NCI-H1048 (cell line): Measurements from ENCODE around the gene CBL.

Experiments
- DNase-seq: peaks from one replicate; lab custom pipeline; 2025; lab: John Stamatoyannopoulos, UW

CBL gene

GRCh38 chr11:119310682-119311052, 104.5 kb downstream of the CBL start:
- no peak for DNase-seq

- DNase-seq, result no peak
These were observed 108.6 kb downstream of the CBL start for GRCh38 chr11:119314726-119315125.

- no peak for DNase-seq
These were observed 109.2 kb downstream of the CBL start for GRCh38 chr11:119315131-119316015.

- DNase-seq, result no peak
These were observed 110.0 kb downstream of the CBL start for GRCh38 chr11:119316016-119316728.

DNA sequence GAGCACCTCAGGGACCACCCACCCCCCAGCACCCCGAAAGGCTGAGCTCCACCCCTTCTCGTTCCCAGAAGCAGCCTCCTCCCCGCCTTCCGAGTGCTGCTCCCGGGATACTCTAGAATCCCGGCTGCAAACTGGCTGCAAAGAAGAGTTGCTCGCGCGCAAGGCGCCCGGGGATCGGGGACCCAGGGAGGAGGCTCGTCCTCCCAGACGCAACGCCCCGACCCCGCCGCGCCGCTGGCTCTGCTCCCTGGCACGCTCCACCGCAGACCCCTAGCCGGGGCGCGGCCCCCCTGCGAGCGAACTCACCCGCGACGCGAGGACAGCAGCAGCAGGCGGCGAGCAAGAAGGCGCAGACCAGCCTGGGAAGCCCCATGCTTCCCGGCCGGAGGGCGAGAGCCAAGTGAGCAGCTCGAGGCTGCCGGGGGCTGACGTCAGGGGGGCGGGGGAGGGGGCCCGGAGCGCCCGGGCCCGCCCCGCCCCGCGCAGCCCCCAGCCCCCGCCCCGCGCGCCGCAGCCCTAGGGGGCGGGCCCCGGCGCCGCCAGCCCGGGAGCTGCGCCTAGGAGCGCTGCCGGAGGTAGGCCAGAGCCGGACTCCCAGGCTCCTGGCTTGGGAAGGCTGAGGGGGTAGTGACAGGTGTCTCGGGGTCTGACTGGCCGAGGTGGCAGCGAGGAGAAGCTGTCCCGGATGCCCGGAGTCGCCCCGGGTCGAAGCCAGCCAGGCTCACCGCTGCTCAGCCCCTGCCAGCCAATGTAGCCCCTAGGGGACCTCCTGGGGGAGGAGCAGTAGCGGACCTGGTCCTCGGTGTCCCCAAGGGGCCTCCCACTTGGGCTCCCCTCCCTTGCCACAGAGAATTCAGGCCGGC, 110.8 kb downstream of the CBL start, which contains the start of gene MCAM:
MCAM (minus strand) TSS at position 402 of the 863 bp plus-strand sequence; CDS start at position 373, 29 bp downstream.
- DNase-seq, result no peak

DNA sequence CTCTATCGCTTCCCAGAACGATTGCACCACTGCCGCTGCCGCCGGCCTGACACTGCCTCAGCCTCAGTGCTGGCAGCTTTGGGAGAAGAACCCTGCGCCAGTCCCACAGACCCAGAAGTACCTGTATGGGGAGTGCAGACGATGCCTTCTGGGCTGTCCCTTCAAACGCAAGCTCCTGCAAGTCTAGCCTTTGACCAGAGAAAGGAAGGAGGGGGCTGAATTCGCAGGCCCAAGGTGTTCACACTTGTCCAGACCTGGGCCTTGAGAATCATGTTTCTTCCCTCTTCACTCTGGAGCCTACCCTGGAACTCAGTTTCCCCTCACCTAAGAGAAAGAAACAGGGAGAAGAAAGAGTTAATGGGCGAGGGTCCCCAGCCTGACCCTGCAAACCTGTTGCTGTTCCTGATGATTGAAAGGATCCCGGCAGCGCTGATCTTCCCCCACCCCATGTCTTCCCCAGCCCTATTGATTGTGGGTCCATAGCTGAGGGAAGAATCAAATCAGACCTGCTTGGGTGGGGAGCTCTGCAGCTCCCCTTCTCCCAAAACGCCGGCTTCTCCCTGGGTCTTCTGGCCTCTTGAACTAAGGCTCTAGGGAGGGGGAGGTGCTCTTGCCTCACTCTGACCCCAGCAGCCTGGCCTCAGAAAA, 111.6 kb downstream of the CBL start:
- DNase-seq, result no peak

DNA sequence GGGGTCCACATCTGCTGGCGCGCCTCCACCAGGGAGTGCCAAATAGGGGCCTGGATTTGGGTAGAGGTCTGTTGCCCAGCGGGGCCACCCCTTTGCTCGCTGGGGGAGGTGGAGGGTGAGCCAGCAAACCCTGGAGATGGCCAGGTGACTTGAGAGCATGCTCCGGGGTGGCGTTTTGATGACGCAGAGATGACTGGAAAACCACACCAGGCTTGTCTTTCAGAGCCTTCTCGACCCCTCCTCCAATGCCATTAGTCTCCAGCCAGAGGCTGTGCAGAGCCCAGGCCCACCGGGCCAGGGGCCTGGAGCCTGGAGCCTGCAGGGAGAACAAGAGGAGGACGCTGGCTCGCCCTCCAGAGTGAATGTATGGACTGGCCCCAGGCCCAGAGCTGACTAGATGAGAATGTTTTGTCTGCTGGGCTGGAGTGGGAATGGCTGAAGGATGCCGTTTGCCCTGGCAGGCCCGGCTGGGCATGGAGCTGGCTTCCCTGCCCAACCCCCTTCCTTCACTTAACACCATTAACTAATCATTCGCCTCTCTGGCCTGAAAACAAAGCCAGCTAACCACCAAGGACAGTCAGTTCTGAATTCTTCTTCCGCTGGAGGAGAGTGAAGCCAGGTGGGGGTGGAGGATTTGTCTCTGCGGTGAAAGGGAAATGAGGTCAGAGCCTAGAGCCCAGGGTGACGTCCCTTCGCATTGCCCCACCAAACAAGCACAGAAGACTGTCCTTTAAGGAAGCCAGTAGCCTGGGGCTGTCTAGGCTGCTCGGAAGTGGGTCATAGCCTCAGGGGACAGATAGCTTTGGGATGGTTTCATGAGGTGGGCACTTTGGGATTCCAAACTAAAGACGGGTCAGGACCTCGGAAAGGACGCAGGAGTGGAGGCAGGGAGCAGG, 112.3 kb downstream of the CBL start:
- DNase-seq, result no peak

GRCh38 chr11:119319136-119319699, 113.1 kb downstream of the CBL start:
- DNase-seq, result no peak

DNA sequence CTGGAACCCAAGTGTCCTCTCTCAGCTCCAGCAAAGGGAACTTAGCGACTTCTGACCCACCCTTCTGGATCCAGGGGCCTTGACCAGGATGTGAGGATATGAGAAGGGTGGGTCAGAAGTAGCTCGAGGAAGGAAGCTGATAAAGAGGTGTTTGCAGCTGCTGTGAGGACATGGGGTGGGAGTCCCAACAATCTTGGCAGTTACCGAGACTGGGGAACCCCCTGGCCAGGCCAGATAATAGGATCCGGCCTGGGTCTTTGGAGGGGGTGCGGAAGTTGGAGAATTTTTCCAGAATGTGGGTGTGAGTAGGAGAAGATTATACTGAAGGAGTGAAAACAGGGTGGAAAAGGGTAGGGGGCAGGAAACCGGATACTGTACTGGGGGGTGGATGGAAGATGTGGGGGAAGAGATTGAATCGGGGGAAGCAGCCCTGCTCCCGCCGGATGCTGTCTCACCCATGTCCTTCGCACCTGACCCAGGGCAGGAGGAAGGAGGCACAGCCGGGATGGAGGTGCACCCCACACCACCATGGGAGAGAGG, 113.6 kb downstream of the CBL start:
- no peak for DNase-seq

DNA sequence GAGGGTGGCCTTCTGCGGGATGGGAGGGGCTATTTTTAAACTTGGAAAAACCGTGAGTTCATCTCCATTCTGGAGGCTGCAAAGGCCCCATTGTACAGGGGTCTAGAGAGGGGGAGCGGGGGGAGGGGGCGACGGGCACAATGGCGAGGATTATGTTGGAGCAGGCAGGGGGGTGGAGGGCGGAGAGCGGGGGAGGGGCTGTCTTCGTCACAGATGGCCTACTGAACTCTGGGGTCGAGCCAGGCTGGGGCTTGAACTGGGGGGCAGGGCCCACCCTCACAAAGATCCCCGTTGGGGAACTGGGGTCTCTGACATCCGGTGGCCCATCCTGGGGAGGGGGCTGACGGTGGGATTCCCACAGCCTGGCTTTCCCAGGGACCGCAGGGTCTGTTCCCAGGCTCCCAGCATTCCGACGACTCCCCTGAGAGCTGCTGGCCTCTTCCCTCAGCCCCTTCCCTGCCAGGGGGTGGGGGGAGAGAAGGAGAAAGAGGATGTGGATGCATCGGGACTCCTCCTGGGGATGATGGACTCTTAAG, 114.2 kb downstream of the CBL start:
- DNase-seq, result no peak

- DNase-seq, result no peak
These were observed 114.8 kb downstream of the CBL start for GRCh38 chr11:119320776-119321524.

DNA sequence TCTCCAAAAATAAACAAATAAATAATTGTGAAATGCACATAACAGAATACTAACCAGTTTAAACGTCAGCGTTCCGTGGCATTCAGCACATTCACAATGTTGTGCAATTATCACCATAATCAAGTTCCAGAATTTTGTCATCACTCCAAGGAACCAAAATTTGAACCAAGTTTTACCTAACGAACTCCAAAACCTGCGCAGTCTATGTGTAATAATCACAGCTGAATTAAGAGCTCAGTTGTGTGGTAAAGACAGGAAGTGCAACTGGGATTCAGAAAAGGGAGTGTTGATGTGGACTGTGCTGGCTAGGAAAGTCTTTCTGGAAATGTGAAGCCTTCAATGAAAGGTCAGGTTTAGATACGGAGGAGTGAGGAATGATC, 116.2 kb downstream of the CBL start:
- DNase-seq, result no peak

GRCh38 chr11:119322921-119323531, 116.9 kb downstream of the CBL start:
- no peak for DNase-seq

GRCh38 chr11:119323532-119324033, 117.4 kb downstream of the CBL start:
- no peak for DNase-seq

- no peak for DNase-seq
These were observed 118.0 kb downstream of the CBL start for GRCh38 chr11:119324189-119324588.

- DNase-seq, result no peak
These were observed 123.2 kb downstream of the CBL start for GRCh38 chr11:119329320-119329719.

GRCh38 chr11:119330237-119330636, 124.1 kb downstream of the CBL start:
- no peak for DNase-seq

GRCh38 chr11:119332111-119332765, 126.1 kb downstream of the CBL start:
- no peak for DNase-seq
